Cardiac muscle cell (in vitro differentiated cells and primary cell): ENCODE data around the gene MAMSTR. TPM values are rescaled to one million over a fixed set of nuclear protein-coding genes. Genes with fewer than 3 reads are reported as not detected.

Experiments
- DNase-seq, 2 donors: peaks; one replicate each; pipeline versions ENCODE4 v3.0.0 to v3.0.0-alpha.2; 2010 to 2017; ENCODE audit warnings: low read depth in 1 of 2, low spot score in 1 of 2
- H3K27ac ChIP-seq: fragments of 200-600 bp; sonication (generic); 2 replicates; pipeline ENCODE4 v1.5.1; 2016
- H3K27me3 ChIP-seq: fragments of 200-600 bp; sonication (generic); 2 replicates; pipeline ENCODE4 v1.6.0; 2016; ENCODE audit warnings: control low read depth
- H3K36me3 ChIP-seq: fragments of 200-600 bp; sonication (generic); 2 replicates; pipeline ENCODE4 v1.5.1; 2016; ENCODE audit warnings: control low read depth
- H3K4me1 ChIP-seq: fragments of 200-600 bp; sonication (generic); 2 replicates; pipeline ENCODE4 v1.8.1; 2017; ENCODE audit warnings: low read depth, mild to moderate bottlenecking, mixed run types
- H3K4me3 ChIP-seq: fragments of 200-600 bp; sonication (generic); 2 replicates; pipeline ENCODE4 v1.5.1; 2016; ENCODE audit warnings: mild to moderate bottlenecking
- H3K9me3 ChIP-seq: fragments of 200-600 bp; sonication (generic); 2 replicates; pipeline ENCODE4 v1.5.1; 2017; ENCODE audit warnings: low read depth, mild to moderate bottlenecking, control low read depth
- polyA plus RNA-seq: library from polyadenylated mRNA; unstranded; fragments of >200 nt; fragmentation: Nextera tagmentation; extraction: Ambion mirVana; gene quantifications from 2 replicates; pipeline ENCODE4 v1.2.1, GENCODE V29; 2016
- total RNA-seq: library from RNA; depleted of rRNA; stranded (reverse); fragments of >200 nt; gene quantifications from 2 replicates; pipeline ENCODE4 v1.2.3, GENCODE V29; 2016
- TF ChIP-seq, protein P1 (sequence below): IDR thresholded peaks from 2 replicates; pipeline ENCODE4 v1.5.1; 2012; ENCODE audit warnings: low read depth, mild to moderate bottlenecking, low read length

The MAMSTR gene
- total and polyA plus RNA-seq, 2 experiments from 2014 or later: 4.7 to 6.3 TPM

DNA sequence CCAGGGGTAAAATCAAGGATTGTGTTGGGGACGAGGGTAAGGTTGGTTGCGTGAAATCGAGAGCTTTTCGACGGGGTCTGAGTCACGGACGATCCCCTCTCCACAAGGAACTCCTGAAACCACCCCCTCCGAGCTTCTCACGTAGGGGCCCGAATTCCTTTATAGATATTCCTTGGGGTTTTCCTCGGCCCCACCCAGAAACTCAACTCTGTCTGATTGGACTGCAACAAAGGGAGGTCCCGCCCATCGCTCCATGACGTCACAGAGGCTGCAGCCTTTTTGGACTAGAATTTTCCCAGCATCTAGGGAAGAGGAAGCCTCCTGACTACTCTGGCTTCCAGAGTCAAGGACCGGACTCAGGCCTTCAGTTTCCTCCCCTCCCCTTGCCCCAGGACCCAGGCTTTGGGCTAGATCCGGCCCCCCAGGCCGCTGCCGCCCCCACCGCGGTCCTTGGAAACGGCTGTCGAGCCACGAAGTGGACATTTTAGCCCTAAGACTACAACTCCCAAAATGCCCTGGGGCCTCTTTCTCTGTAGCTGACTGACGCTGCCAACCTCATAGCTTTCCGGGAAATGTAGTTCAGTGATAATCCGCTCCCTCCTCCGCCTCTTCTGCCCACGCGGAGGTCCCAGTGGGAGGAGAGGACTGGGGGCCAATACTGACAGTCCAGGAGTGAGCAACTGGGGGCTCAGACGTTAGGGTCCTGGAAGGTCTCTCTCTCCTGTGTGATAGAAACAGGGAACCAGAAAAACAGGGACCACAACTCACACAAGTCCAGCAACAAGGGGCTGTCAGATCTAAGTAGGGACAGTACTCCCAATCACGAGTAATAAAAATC, 27.4 kb upstream of the MAMSTR start, which contains the start of gene IZUMO1:
Gene IZUMO1, minus strand, starts transcription at position 172 of the 838 bp plus-strand sequence. CDS start 1,050 bp downstream, outside the sequence.
- Histone ChIP-seq H3K4me3 (peak within 1 kb of the TSS; percentile 33), H3K4me1 (no peaks in the 10 kb centered on the region), H3K36me3 (no peaks in the 10 kb centered on the region), H3K27me3 (peaks cover 6% of the 10 kb centered on the region), H3K9me3 (no peaks in the 10 kb centered on the region), H3K27ac (no peak within 1 kb of the TSS)
- peak; percentile 82 to 97 for DNase-seq
- TF ChIP-seq, protein P1, sequence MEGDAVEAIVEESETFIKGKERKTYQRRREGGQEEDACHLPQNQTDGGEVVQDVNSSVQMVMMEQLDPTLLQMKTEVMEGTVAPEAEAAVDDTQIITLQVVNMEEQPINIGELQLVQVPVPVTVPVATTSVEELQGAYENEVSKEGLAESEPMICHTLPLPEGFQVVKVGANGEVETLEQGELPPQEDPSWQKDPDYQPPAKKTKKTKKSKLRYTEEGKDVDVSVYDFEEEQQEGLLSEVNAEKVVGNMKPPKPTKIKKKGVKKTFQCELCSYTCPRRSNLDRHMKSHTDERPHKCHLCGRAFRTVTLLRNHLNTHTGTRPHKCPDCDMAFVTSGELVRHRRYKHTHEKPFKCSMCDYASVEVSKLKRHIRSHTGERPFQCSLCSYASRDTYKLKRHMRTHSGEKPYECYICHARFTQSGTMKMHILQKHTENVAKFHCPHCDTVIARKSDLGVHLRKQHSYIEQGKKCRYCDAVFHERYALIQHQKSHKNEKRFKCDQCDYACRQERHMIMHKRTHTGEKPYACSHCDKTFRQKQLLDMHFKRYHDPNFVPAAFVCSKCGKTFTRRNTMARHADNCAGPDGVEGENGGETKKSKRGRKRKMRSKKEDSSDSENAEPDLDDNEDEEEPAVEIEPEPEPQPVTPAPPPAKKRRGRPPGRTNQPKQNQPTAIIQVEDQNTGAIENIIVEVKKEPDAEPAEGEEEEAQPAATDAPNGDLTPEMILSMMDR: no peak

DNA sequence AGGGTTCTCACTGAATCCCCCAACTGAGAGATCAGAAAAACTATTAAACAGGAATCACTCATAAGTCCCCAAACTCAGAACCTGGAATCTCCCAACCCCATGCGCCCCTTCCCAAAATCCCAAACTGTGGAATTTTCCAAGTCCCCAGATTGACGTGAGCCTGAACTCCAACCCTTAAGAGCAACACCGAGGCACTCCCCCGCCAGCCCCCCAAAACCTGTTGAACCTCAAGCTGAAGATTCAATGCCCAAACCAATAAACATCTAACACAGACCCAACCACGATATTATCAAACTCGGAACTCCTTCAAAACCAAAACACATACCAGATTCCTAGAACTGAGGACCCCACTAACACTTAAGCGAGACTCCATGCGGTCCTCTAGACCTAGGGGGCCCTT, 26.6 kb upstream of the MAMSTR start:
- TF ChIP-seq, protein P1: no peak
- peaks cover 3% of the 10 kb centered on the region for H3K27me3 ChIP-seq
- DNase-seq: no peak
- no peak overlapping the region for H3K4me3 ChIP-seq
- H3K9me3 ChIP-seq: no peaks in the 10 kb centered on the region
- no peaks in the 10 kb centered on the region for H3K36me3 ChIP-seq
- no peak overlapping the region for H3K27ac ChIP-seq
- no peaks in the 10 kb centered on the region for H3K4me1 ChIP-seq

DNA sequence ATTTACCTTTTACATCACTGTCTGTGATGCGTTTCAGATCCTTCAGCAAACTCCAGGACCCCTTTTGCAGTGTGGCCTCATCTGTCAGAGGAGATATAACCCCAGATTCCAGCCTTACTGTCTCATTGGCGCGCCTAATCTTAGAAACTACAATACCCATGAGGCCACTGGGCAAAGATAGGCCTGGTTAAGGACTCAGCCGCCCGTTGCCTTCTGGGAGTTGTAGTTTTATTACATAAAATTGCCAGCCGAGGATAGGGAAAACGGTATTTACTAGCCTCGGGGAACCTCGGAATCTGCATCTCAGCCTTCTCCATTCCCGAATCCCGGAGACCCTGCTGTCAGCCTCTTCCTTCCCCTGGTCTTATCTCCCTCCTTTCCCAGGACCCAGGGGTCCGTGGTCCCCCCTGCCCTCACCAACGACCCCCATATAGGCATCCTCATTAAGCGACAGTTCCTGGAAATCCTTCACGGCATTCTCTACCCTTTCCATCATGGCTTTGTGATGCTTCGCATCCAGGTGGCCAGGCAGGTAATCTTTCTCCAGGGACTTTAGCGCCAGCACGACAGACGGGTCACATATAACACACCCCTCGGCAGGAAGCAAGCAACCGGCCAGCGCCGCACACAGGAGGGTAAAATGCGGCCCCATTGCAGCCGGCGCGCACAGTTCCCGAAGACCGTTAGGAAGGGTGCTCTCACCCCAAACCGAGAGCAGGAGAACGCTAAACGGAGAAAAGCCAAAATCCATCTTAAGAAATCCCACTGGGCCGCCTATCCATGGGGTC, 25.9 kb upstream of the MAMSTR start:
- Histone ChIP-seq H3K4me3 (no peak overlapping the region), H3K27ac (no peak overlapping the region), H3K4me1 (no peaks in the 10 kb centered on the region), H3K9me3 (no peaks in the 10 kb centered on the region), H3K27me3 (peaks cover 10% of the 10 kb centered on the region), H3K36me3 (no peaks in the 10 kb centered on the region)
- TF ChIP-seq, protein P1: no peak
- DNase-seq: peak; percentile 68 to 76

DNA sequence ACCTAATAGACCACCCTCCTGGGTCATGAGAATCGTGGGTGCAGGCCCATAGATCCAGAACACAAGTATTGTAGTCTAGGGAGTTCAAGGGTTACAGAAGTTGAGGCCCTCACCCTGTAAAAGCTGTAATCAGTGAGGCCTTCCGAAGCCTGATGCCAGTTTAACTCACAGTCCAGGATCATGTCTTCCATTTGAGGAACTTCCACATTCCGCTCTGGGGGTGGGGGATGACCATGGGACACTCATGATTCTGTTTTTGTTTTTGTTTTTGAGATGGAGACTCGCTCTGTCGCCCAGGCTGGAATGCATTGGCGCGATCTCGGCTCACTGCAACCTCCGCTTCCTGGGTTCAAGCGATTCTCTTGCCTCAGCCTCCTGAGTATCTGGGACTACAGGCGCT, 22.6 kb upstream of the MAMSTR start:
- Histone ChIP-seq H3K27ac (no peak overlapping the region), H3K36me3 (no peaks in the 10 kb centered on the region), H3K27me3 (peaks cover 24% of the 10 kb centered on the region), H3K9me3 (no peaks in the 10 kb centered on the region), H3K4me3 (no peak overlapping the region), H3K4me1 (no peaks in the 10 kb centered on the region)
- TF ChIP-seq, protein P1: no peak
- no peak for DNase-seq

DNA sequence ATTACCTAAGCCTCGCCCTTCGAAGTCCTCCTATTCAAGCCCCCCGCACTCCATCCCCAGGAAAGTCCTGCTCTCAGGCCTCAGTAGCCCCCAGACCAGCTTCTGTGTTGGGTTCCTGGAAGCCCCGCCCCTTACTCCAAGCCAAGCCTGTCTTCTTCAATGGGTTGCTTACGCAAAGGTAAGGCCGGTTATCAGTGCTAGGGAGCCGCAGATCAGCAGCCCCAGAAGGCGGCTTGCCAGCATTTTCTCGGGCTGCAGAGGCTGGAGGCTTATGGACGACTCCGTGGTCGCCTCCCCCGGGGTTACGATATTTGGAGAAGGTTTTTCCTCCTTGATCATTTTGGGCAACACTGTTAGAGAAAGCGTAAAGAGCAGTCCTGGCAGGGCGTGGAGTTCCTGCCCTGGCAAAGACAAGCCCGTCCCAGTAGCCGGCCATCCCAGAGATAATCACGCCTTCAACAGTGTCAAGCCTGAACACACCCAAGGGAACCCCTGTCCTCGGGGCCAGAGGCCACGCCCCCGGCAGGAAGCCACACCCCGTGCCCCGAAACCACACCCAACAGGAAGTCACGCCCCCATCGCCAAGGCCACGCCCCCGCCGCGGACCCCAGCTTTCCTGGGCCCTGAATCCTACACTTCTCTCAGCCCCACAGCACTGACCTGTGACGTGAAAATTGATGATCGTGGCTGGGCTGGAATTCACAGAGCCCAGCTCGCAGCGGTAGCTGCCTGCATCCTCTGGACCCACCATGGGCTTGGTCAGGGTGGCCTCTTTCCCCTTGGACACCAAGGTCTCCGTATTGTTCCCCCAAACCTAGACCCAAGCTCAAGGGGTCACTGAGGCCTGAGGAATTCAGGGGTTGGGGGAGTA, 21.8 kb upstream of the MAMSTR start:
- Histone ChIP-seq H3K9me3 (no peaks in the 10 kb centered on the region), H3K36me3 (no peaks in the 10 kb centered on the region), H3K27me3 (peaks cover 24% of the 10 kb centered on the region), H3K27ac (no peak overlapping the region), H3K4me3 (no peak overlapping the region), H3K4me1 (no peaks in the 10 kb centered on the region)
- DNase-seq: peak in 1 of 2 donors; percentile 32
- TF ChIP-seq, protein P1: no peak
